ACHN (cell line): ENCODE measurements around the gene NOL7.

ENCODE experiments used
- DNase-seq: peaks from one replicate; pipeline ENCODE4 v3.0.0-alpha.2; 2015
- in situ Hi-C: cut with HindIII; loops from 2 replicates; pipeline ENCODE4 v1.10.0; 2017; ENCODE audit warnings: low sequenced_read_pairs, low pct_ligation_motif_present, low pct_unique_long_range_greater_than_20kb

Gene NOL7

GRCh38 chr6:13614926-13615791, at the start of gene NOL7:
TSS of gene NOL7 (plus strand) at chr6:13615335. CDS start at chr6:13615359, 24 bp downstream.
- in situ Hi-C loops: no loop called here

GRCh38 chr6:13565921-13566320, 49.2 kb upstream of the NOL7 start:
- in situ Hi-C loops: no loop called here
- no peak for DNase-seq

More at GRCh38 chr6:13614926-13615791, at the start of gene NOL7:
- DNase-seq: peak; percentile 95

DNA sequence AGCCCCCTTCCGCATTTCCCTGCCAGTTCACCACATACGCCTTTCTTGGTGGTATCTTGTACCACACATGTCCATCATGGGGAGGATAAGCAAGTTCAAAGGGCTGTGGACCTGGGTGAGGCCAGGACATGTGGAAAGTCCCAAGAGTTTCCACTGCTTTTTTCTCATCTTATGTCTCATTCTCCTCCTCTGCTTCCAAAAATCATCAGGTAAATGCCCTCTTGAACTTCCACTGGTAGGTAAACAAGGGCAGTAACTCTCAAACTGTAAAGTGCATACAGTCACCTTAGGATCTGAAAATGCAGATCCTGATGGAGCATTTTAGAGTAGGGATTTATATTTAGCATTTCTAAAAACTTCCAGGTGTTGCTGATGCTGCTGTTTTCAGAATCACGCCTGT, 48.6 kb upstream of the NOL7 start:
- no peak for DNase-seq
- in situ Hi-C loops: no loop called here

DNA sequence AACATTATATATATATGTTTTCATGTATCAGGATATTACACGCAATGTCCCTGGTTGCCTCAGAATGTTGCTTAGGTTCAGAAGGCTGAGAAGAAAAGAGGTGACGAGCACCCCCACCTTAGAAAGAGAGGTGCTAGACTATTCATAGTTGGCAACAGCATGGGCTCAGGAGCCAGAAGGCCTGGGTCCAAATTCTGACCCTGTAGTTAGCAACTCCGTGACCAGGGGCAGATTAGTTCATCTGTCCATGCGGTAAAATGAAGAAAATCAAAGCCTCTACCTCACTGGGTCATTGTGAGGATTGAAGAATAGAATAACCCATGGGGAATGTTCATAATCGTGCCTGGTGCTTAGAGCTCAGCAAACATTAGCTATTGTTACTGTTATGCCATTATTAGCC, 46.2 kb upstream of the NOL7 start:
- DNase-seq: no peak
- in situ Hi-C loops: no loop called here

- in situ Hi-C loops: no loop called here
- DNase-seq: no peak
These were observed 42.9 kb upstream of the NOL7 start for GRCh38 chr6:13572240-13572639.

DNA sequence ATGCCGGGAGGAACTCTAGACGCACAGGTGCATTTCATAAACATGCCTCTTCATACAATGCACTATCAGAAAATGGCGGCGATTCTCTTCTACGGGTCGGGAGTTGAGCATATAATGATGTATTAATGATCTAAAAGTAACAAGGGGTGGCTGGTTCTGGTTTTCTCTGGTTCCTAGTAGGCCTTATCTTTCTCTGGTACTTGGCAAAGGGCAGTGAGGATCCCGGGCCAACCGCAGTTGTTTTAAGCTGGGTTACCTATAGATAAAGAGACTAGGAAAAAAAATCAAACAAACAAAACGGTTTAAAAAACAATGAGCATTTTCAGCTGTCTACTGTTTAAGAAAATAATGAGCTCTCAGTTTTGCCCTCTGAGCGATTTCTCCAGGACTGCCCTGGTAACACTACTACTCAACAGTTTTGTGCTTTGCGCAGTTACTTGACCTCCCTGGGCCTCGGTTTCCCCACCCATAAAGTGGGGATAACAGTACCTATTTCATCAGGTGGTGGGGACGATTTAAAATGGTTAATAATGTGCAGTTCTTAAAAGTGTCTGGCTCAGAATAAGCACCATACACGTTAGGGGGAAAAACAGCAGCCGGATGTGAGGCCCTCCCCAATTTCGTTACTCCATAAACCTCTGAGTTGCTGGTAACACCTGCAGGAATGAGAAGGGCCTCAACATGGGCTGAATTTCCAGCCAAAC, 42.0 kb upstream of the NOL7 start:
- DNase-seq: no peak
- in situ Hi-C loops: no loop called here

DNA sequence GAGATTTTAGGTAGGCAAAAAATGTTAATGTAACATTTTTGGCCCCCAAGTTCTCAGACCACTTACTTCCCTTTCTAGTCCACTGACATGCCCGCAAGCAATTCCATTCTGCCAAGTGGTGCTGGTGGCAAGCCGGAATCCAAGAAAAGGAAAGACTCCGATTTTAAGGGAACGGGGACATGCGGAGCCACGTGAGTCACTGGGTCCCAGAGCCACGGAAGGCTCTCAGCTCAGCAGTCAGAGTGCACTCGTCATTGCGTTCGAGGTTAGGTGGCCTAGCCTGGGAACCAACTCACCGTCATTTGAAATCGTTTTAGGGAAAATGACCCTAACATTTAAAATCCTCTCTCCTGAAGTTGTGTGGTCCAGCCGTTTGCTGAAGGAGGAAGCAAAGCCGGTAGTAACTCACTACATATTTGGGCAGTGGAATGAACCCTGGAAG, 41.4 kb upstream of the NOL7 start:
- peak; percentile 32 for DNase-seq
- in situ Hi-C loops: no loop called here

GRCh38 chr6:13574149-13574570, 41.0 kb upstream of the NOL7 start:
- in situ Hi-C loops: no loop called here
- DNase-seq: peak; percentile 91

DNA sequence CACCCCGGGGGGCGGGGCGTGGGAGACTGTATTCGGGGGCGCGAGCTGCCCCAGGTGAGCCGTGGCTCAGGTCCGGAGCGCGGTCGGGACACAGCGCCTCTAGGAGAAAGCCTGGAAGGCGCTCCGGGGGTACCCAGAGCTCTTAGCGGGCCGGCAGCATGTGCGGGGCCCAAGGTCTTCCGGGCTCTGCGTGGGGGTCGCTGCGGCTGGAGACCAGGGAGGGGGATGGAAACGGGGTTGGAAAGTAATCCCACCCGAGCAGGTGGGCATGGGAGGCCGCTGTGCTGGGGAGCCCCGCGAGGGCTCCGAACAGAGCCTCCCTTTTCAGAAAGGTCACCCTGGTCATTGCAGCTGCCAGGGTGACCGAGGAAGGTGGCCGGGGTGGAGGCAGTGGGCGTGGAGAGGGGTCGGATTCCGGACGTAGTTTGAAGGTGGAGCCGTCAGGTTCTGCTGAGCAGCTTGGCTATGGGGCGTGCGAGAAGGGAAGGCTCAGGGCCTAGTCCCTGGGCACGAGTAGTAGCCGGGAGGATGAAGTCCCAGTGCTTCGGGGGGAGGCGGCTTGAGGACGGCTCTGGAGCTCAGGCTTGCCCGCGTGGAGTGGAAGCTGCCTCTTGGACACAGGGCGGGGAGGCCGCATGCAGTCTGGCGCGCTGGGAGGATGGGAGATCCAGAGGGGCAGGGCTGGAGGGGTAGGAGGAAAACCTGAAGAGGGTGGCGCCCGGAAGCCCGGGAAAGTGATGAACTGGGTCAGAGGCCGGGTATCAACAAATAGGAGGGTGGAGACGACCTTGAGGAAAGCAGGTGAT, 40.4 kb upstream of the NOL7 start, which contains the start of gene SIRT5:
Gene SIRT5, plus strand, starts transcription at position 31 of the 806 bp plus-strand sequence. CDS start 9,510 bp downstream, outside the sequence.
- DNase-seq: peak; percentile 84
- in situ Hi-C loops: no loop called here

DNA sequence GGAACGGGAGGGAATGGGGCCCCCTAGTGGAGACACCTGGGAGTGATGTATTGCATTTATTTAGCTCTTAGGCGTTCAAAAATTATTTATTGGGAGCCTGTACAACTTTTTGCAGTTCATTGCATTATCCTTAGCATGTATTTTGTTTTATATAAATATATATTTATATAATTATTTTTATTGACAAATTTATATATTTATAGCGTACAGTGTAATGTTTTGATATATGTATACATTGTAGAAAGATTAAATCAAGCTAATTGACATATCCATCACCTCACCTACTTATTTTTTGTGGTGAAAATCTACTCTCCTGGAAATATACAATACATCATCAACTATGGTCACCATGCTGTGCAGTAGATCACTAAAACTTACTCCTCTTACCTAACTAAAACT, 39.8 kb upstream of the NOL7 start:
- in situ Hi-C loops: no loop called here
- DNase-seq: no peak

- DNase-seq: no peak
These were observed 39.1 kb upstream of the NOL7 start for GRCh38 chr6:13576017-13576416.

GRCh38 chr6:13577926-13578325, 37.2 kb upstream of the NOL7 start:
- DNase-seq: no peak
- in situ Hi-C loops: no loop called here

More at GRCh38 chr6:13576017-13576416, 39.1 kb upstream of the NOL7 start:
- in situ Hi-C loops: no loop called here

DNA sequence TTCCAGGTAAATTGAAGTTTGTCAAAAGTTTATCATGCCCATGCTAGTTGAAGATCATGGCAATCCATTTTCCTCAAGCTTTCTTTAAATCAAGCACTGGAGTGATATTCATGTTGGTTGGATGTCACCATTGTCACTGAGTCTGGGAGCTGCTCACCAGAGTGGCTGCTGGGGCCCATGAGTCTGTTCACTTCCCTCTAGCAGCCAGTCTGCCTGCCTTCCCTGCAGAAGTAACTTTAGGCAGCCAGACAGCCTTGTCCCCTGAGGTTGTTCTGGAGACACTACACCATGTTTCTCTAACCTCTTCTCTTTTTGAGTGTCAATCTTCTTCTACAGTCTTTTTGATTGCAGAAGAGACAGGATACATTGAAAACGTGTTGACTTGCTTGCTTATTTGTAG, 35.2 kb upstream of the NOL7 start:
- in situ Hi-C loops: no loop called here
- DNase-seq: no peak

DNA sequence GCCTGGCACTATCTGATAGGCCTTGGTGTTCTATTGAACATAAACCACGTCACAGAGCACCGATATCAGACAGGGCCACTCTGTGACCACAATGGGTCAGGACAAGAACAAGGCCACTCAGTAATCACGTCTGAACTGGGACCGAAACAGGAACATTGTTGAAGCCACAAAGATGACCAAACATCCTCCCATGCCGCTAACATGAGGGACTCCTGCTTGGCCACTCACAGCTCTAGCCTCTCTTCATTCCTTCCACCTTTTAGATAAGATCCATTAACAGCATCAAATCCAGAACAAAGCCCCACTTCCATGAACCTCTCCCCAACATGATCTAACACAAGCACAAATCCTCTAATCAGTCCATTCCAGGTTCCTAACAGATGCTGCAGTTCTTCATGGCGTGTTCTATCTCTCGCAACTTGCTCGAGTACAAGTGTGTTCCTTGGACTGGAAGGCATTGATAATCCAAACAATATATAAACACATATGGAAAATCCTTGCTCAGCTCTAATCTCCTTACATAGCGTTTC, 33.4 kb upstream of the NOL7 start:
- in situ Hi-C loops: no loop called here
- no peak for DNase-seq

DNA sequence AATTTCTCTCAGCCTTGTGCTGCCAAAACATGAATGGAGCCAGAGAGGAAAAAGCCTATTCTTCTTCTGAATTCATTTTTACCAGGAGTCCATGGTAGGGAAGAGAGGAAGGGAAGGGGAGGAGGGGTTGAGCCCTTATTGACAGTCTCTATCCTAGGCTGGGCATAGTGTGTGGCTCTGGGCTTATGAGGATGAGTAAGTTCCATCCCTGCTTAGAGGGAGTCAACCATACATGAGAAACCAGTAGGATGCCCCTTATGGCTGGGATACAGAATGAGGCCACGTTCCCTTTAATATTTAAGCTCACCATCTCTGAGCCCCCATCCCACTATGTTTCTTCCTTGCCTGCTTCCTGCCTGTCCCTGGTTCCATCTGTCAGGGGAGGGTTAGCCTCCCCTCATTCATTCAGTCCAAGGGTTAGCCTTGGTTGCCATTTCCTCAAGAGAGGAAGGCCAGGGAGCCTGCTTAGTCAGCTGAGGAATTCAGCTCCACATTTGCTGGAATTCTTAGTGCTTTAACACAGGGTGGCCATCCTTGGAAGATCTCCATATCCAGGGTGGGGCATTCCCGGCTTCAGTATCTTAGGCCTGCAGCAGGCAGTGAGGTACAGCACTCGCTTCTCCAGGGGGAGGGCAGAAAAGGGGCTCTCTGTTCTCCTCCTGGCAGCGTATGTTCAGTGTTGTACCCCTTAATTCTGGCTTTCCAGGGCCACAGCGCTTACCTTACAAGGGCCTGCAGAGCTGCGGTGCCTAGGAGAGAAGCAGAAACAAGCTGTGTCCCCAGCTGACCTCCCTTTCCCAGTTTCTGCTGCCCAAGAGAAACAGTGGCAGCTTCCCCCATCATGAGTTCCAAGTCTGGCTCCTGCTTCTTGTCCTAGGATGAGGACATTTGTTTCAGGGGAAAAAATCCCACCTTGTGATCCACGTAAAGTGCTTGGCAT, 28.3 kb upstream of the NOL7 start:
- in situ Hi-C loops: no loop called here
- DNase-seq: no peak

GRCh38 chr6:13589801-13590200, 25.3 kb upstream of the NOL7 start:
- in situ Hi-C loops: no loop called here
- no peak for DNase-seq

- DNase-seq: no peak
These were observed 24.5 kb upstream of the NOL7 start for GRCh38 chr6:13590574-13591153.

More at GRCh38 chr6:13590574-13591153, 24.5 kb upstream of the NOL7 start:
- in situ Hi-C loops: no loop called here
